Measurements from ENCODE around the gene NACC2.

DNA sequence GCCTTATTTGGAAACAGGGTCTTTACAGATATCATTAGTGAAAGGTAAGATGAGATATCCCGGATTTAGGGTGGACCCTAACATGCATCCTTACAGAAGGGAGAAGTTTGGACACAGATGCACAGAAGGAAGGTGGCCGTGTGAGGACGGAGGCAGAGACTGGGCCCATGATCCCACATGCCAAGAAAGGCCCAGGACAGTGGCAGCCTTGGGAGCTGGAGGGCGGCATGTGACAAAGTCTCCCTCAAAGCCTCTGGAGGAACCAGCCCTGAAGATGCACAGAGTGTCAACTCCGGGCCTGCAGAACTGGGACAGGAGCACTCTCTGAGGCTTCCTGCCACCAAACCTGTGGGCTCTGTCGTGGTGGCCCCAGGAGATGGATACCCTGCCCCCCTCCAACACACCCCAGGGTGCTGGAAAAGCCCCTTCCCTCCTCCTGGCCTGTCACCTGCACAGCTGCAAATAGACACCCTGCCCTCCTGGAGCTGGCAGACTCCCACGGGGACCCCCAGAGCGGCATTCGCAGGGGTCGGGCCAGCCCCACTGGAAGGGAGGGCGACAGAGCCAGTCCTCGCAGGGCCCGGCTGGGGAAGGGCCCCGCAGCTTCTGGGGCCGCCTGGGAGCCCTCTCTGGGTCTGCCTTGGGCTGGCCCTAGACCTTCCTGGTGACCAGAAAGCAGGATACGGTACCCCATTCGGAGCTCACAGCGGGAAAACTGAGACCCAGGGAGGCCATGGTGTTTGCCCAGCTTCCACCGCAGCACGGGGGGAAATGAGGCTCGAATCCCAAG, 7.9 kb downstream of the NACC2 start:
- TF ChIP-seq POLR2A (IDR thresholded peaks at IDR 0.05): no peak
- TF ChIP-seq, protein P1, sequence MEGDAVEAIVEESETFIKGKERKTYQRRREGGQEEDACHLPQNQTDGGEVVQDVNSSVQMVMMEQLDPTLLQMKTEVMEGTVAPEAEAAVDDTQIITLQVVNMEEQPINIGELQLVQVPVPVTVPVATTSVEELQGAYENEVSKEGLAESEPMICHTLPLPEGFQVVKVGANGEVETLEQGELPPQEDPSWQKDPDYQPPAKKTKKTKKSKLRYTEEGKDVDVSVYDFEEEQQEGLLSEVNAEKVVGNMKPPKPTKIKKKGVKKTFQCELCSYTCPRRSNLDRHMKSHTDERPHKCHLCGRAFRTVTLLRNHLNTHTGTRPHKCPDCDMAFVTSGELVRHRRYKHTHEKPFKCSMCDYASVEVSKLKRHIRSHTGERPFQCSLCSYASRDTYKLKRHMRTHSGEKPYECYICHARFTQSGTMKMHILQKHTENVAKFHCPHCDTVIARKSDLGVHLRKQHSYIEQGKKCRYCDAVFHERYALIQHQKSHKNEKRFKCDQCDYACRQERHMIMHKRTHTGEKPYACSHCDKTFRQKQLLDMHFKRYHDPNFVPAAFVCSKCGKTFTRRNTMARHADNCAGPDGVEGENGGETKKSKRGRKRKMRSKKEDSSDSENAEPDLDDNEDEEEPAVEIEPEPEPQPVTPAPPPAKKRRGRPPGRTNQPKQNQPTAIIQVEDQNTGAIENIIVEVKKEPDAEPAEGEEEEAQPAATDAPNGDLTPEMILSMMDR (IDR thresholded peaks at IDR 0.05): no peak
- TF ChIP-seq EP300 (IDR thresholded peaks at IDR 0.05): no peak

Measured in ovary (tissue), 3 donors.